DND-41 (cell line): Measurements from ENCODE around the gene ATP1B1.

ENCODE experiments used
- CTCF ChIP-seq: IDR thresholded peaks from 2 replicates; pipeline ENCODE4 v1.5.1; 2012; ENCODE audit warnings: borderline replicate concordance, low read length, moderate library complexity, mild to moderate bottlenecking; ENCODE audit not compliant: poor library complexity, severe bottlenecking; ENCODE audit errors: extremely low read depth
- EZH2 ChIP-seq: IDR thresholded peaks from 3 replicates; pipeline ENCODE4 v1.6.1; 2012; ENCODE audit warnings: borderline replicate concordance, low read depth, mild to moderate bottlenecking, moderate library complexity, low read length, inconsistent platforms; ENCODE audit not compliant: severe bottlenecking

GRCh38 chr1:169064103-169064502, 42.4 kb upstream of the ATP1B1 start:
- no peak for TF ChIP-seq CTCF
- TF ChIP-seq EZH2: no peak
